Lung (tissue), 12 donors: ENCODE results near the gene FAIM2. TPM values are rescaled to one million over a fixed set of nuclear protein-coding genes. Genes with fewer than 3 reads are reported as not detected.

ENCODE experiments used
- ATAC-seq: fragments of 200-7000 bp; cut with Tn5 transposase; one replicate; pipeline ENCODE4 v1.9.1; 2020; ENCODE audit warnings: moderate number of reproducible peaks; ENCODE audit not compliant: insufficient read depth, low FRiP score
- DNase-seq, 3 donors: peaks; one replicate each; pipeline ENCODE4 v3.0.0-alpha.2; 2013 to 2017
- H3K27ac ChIP-seq, 2 donors: one replicate each; pipeline ENCODE4 v1.5.1; 2013; ENCODE audit warnings: mild to moderate bottlenecking in 2 of 2, moderate library complexity in 2 of 2, control low read depth in 1 of 2, inconsistent platforms in 1 of 2, low read depth in 1 of 2, low read length in 1 of 2
- H3K27me3 ChIP-seq, 3 donors: one replicate each; pipeline ENCODE4 v1.5.1; 2013; ENCODE audit warnings: low read length in 2 of 3; ENCODE audit not compliant: control insufficient read depth in 3 of 3, insufficient read depth in 3 of 3
- H3K36me3 ChIP-seq, 4 donors: one replicate each; pipeline ENCODE4 v1.5.1; 2013; ENCODE audit warnings: low read length in 4 of 4, mild to moderate bottlenecking in 1 of 4, moderate library complexity in 1 of 4; ENCODE audit not compliant: control insufficient read depth in 4 of 4, insufficient read depth in 4 of 4
- H3K4me1 ChIP-seq, 5 donors: one replicate each; pipeline ENCODE4 v1.5.1; 2013; ENCODE audit warnings: low read length in 5 of 5, mild to moderate bottlenecking in 2 of 5, moderate library complexity in 1 of 5; ENCODE audit not compliant: control insufficient read depth in 5 of 5, insufficient read depth in 5 of 5
- H3K4me3 ChIP-seq: one replicate; pipeline ENCODE4 v1.5.1; 2013; ENCODE audit warnings: mild to moderate bottlenecking, control low read depth, moderate library complexity
- H3K9ac ChIP-seq, 2 donors: one replicate each; pipeline ENCODE4 v1.5.1; 2013; ENCODE audit warnings: low read length in 2 of 2, control low read depth in 1 of 2; ENCODE audit not compliant: insufficient read depth in 1 of 2
- H3K9me3 ChIP-seq, 4 donors: one replicate each; pipeline ENCODE4 v1.5.1; 2013; ENCODE audit warnings: low read length in 3 of 4, mild to moderate bottlenecking in 1 of 4, moderate library complexity in 1 of 4; ENCODE audit not compliant: control insufficient read depth in 4 of 4, insufficient read depth in 3 of 4
- WGBS, 2 donors: extraction: QIAGEN DNeasy Blood & Tissue Kit; methylation state at CpG; one replicate each; pipeline ENCODE4 v1.1.7; 2013; 5-methylcytosine and 5-hydroxymethylcytosine counted together
- polyA plus RNA-seq, 2 donors: library from polyadenylated mRNA; stranded (reverse); fragments of 200-250 nt; gene quantifications; one replicate each; pipeline ENCODE4 v1.2.1, GENCODE V29; 2013
- total RNA-seq, 2 donors: library from RNA; depleted of rRNA in 1 of 2; stranded (reverse); fragments of >200 nt in 1 of 2; gene quantifications; one replicate each; pipeline ENCODE4 v1.2.1, GENCODE V29; 2014 to 2021
- TF ChIP-seq, protein P1 (sequence below): IDR thresholded peaks from 2 replicates; pipeline ENCODE4 v1.5.1; 2012; ENCODE audit warnings: mild to moderate bottlenecking; ENCODE audit errors: control extremely low read depth, extremely low read depth
- donor health status: control.
- donor health status: control.
- donor health status: Bipolar disorder and iron deficiency.
- donor health status: healthy.
- donor health status: DM: yes; HTN: yes; CAD: no.

FAIM2 gene
- total and polyA plus RNA-seq, 4 donors, result 0.46 to 1.4 (median 0.55) TPM

DNA sequence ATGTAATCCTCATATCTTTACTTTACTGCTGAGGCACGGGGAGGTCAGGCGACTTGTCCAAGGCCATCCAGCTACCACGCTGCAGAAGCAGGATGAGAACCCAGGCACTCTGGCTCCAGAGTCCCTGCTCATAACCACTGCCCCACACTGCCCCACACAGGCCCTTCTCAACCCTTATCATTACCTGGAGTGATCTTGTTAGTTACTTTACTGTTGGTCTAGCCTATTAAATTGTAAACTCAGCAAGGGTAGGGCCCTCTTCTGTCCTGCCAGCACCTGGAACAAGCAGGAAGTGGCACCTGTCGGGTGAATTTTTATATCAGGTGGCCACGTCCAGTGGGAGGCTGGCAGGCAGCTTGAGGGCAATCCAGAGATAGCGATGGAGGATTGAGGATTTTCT, 12.2 kb downstream of the FAIM2 start:
- no peaks in the 10 kb centered on the region for H3K36me3 ChIP-seq
- DNase-seq, result no peak
- no peak overlapping the region for H3K27ac ChIP-seq
- TF ChIP-seq, protein P1, sequence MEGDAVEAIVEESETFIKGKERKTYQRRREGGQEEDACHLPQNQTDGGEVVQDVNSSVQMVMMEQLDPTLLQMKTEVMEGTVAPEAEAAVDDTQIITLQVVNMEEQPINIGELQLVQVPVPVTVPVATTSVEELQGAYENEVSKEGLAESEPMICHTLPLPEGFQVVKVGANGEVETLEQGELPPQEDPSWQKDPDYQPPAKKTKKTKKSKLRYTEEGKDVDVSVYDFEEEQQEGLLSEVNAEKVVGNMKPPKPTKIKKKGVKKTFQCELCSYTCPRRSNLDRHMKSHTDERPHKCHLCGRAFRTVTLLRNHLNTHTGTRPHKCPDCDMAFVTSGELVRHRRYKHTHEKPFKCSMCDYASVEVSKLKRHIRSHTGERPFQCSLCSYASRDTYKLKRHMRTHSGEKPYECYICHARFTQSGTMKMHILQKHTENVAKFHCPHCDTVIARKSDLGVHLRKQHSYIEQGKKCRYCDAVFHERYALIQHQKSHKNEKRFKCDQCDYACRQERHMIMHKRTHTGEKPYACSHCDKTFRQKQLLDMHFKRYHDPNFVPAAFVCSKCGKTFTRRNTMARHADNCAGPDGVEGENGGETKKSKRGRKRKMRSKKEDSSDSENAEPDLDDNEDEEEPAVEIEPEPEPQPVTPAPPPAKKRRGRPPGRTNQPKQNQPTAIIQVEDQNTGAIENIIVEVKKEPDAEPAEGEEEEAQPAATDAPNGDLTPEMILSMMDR, result no peak
- 79 to 84% methylated on average over 6 of the region's 6 CpGs for WGBS, 2 donors
- no peaks in the 10 kb centered on the region for H3K9me3 ChIP-seq
- no peak overlapping the region for H3K9ac ChIP-seq
- H3K27me3 ChIP-seq, result peaks cover 0 to 3% (median 2%) of the 10 kb centered on the region in 3 donors
- ATAC-seq, result no peak
- peaks cover 0 to 10% (median 2%) of the 10 kb centered on the region in 5 donors for H3K4me1 ChIP-seq
- no peak overlapping the region for H3K4me3 ChIP-seq

DNA sequence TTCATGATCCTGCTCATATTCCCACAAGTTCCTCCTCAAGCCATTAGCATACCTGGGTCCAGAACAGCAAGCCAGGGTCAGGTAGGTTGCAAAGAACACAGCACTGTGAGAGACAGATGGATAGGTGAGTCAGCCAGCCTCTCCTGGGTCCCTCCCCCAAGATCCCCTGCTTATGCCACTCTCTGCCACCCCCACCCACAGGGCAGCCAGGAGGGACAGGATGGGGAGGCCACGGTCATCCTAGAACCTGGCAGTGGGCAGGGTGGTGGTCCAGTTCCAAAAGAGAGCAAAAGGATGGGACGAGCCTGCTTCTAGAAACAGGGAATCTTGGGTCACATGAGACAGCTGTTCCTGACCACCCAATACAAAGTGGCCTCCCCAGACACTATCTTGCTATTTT, 12.7 kb downstream of the FAIM2 start:
- Histone ChIP-seq H3K27ac (no peak overlapping the region), H3K4me1 (peaks cover 0 to 10% (median 2%) of the 10 kb centered on the region in 5 donors), H3K9me3 (no peaks in the 10 kb centered on the region), H3K27me3 (peaks cover 0 to 3% (median 2%) of the 10 kb centered on the region in 3 donors), H3K9ac (no peak overlapping the region), H3K36me3 (no peaks in the 10 kb centered on the region), H3K4me3 (no peak overlapping the region)
- ATAC-seq (no peak), DNase-seq (no peak)
- 88 to 96% methylated on average over 2 of the region's 2 CpGs for WGBS, 2 donors
- TF ChIP-seq, protein P1, result no peak

DNA sequence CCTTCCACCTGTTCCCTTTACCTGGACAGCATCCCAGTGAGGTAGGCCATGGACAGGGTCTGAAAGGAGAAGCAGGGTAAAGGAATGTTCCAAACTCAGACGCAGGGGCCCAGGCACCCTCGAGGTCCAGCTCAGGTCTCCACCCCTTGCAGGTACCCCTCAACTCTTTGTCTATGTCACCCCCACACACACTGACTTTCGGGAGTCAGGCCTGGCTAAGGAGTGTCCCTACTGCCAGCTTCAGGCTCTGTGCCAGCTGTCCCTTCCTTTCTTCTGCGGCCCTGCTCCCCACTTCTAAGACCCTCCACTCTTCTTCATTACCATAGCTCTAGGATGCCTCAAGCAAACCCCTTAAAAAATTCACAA, 13.6 kb downstream of the FAIM2 start:
- Histone ChIP-seq H3K4me1 (peaks cover 0 to 10% (median 2%) of the 10 kb centered on the region in 5 donors), H3K36me3 (no peaks in the 10 kb centered on the region), H3K9me3 (no peaks in the 10 kb centered on the region), H3K9ac (no peak overlapping the region), H3K27me3 (peaks cover 0 to 3% (median 2%) of the 10 kb centered on the region in 3 donors), H3K4me3 (no peak overlapping the region), H3K27ac (no peak overlapping the region)
- TF ChIP-seq, protein P1, result no peak
- 72 to 87% methylated on average over 4 of the region's 4 CpGs for WGBS, 2 donors
- DNase-seq (no peak), ATAC-seq (no peak)
